ENCODE measurements around the gene HOXA7. TPM values are rescaled to one million over a fixed set of nuclear protein-coding genes. Genes with fewer than 3 reads are reported as not detected.

HOXA7 gene
- total RNA-seq, 1 donor from 2014 or later, result not detected

DNA sequence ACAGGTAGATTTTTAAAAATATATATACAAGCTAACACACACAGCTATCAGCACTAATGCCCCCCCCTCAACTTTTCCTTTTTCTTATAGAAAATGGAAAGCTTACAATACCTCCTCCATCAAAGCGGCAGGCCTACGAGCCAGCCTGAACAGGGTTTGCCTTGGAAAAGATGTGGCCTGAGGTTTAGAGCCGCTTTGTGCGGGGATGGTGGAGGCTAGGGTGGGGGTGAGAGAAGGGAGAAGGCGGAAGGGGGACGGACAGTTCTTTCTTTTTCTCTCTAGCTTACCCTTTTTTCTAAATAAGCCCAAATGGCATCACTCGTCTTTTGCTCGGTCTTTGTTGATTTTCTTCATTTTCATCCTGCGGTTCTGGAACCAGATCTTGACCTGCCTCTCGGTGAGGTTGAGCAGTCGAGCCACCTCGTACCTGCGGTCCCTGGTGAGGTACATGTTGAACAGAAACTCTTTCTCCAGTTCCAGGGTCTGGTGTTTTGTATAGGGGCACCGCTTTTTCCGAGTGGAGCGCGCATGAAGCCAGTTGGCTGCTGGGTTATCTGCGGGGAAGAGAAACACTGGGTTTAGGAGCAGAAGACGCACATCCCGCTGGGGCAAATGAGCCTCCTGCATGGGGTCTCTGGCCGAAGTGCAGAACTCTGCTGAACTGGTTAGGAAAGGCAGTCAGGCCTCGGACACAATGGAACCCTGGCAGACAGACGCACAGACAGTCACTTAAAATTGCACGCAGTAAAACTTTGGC lies 7.0 kb upstream of the HOXA7 start:
- DNase-seq (no peak), ATAC-seq (ENCODE audit: low read depth) (no peak)
- POLR2A ChIA-PET, result interaction anchor here (1.5 kb wide), 1 partner anchor 25 kb away, joined by 3 read pairs; no protein-coding TSS in a partner anchor
- intact Hi-C loops (cut with micrococcal nuclease), result loop anchor here (1.0 to 5.0 kb wide), 7 partner anchors 25 to 1011 kb away; partner anchors contain the start of genes HOXA1, NFE2L3 and SNX10
- CTCF ChIA-PET, result interaction anchor here (0.6 to 3.6 kb wide), 7 partner anchors 14 to 1303 kb away, joined by 3 to 94 read pairs (median 4); no protein-coding TSS in a partner anchor
- Mint-ChIP-seq H3K27ac (peak overlapping the region; percentile 57), H3K27me3 (peaks cover 66% of the 10 kb centered on the region), H3K4me1 (peaks cover 19% of the 10 kb centered on the region), H3K4me3 (no peak overlapping the region), H3K36me3 (ENCODE audit: low read depth) (no peaks in the 10 kb centered on the region), H3K9me3 (no peaks in the 10 kb centered on the region)
- TF ChIP-seq, protein P1, sequence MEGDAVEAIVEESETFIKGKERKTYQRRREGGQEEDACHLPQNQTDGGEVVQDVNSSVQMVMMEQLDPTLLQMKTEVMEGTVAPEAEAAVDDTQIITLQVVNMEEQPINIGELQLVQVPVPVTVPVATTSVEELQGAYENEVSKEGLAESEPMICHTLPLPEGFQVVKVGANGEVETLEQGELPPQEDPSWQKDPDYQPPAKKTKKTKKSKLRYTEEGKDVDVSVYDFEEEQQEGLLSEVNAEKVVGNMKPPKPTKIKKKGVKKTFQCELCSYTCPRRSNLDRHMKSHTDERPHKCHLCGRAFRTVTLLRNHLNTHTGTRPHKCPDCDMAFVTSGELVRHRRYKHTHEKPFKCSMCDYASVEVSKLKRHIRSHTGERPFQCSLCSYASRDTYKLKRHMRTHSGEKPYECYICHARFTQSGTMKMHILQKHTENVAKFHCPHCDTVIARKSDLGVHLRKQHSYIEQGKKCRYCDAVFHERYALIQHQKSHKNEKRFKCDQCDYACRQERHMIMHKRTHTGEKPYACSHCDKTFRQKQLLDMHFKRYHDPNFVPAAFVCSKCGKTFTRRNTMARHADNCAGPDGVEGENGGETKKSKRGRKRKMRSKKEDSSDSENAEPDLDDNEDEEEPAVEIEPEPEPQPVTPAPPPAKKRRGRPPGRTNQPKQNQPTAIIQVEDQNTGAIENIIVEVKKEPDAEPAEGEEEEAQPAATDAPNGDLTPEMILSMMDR (IDR thresholded peaks at IDR 0.05), result no peak

DNA sequence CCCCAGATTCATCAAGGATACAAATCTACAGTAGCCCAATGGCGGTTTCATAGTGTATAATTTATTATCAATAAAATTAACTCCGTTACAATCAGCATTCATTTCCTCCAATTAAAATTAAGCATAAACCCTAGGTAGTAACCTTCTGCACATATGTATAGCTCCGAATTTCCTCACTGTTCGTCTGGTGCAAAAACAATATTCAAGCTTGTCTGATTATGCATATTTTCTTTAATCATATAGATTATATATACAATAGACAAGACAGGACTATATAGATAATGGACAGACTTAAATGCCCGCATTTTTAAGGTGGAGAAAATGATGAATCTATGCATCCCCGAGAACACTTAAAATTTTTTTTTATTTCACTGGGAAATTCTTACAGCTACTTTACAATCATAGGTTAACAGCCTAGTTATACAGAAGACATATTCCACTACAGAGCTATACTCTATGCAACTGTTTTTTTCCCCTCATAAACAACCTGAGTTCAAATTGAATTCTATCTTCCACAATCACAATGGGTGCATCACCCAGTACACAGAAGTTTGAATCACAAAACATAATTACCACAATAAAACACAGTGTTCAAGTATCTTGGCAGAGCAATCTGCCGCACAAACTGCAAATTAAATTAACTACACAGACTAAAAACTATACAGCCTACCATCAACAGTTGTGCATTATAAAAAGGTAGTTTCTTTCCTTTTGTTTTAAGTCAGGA lies 6.2 kb upstream of the HOXA7 start:
- DNase-seq, result no peak
- TF ChIP-seq, protein P1 (IDR thresholded peaks at IDR 0.05), result no peak
- no peak overlapping the region for H3K4me3 Mint-ChIP-seq
- ATAC-seq (ENCODE audit: low read depth), result no peak
- H3K27ac Mint-ChIP-seq, result peak overlapping the region; percentile 4
- intact Hi-C loops (cut with micrococcal nuclease), result loop anchor here (2.0 to 5.0 kb wide), 6 partner anchors 34 to 1010 kb away; partner anchors contain the start of genes HOXA1, NFE2L3 and SNX10
- H3K27me3 Mint-ChIP-seq, result peaks cover 68% of the 10 kb centered on the region
- H3K9me3 Mint-ChIP-seq, result no peaks in the 10 kb centered on the region
- POLR2A ChIA-PET, result interaction anchor here (1.5 kb wide), 1 partner anchor 26 kb away, joined by 3 read pairs; no protein-coding TSS in a partner anchor
- H3K4me1 Mint-ChIP-seq, result peaks cover 24% of the 10 kb centered on the region
- CTCF ChIA-PET, result interaction anchor here (0.6 to 3.6 kb wide), 11 partner anchors 14 to 1302 kb away, joined by 3 to 94 read pairs (median 4); no protein-coding TSS in a partner anchor
- no peaks in the 10 kb centered on the region for H3K36me3 Mint-ChIP-seq (ENCODE audit: low read depth)

DNA sequence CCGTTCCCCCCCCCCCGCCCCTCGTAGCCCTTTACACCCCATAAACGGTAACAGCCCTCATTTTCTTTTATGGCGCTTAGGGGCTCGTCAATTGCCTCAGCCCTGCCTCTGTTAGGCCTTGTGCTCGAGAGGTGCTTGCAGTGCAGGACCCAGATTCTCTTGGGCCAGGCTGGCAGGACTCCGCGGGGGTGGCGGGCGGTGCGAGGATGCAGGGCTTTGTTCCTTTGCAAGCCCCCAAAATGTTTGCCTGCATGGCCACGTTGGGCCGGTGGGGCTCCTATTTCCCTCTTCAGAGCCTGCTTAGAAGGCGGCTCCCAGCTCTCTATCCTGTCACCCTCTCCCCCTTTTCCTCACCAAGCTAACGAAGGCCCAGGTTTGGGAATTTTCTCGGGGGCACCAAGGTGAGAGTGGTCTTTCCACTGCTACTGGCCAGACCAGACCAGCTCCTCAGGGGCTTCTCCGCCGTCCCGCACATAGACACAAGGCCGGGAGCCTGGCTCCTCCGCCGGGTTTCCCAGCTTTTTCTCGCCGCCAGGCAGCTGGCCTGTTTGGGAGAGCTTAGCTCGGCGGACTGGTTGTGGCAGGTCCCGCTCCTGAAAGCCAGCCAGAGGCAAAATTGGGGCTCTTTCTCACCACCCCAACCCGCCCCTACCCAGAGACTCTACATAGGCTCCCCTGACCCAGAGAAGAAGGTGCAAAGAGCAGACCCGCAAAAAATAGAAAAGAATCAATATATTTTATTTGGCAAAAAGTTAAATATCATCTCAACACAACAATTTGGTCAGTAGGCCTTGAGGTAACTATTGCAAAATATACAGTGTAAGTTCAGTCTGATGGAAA lies 5.5 kb upstream of the HOXA7 start:
- no peak for ATAC-seq (ENCODE audit: low read depth)
- CTCF ChIA-PET, result interaction anchor here (0.8 to 3.6 kb wide), 15 partner anchors 15 to 1297 kb away, joined by 3 to 94 read pairs (median 4); no protein-coding TSS in a partner anchor
- DNase-seq, result peak; percentile 14
- intact Hi-C loops (cut with micrococcal nuclease), result loop anchor here (1.0 to 5.0 kb wide), 19 partner anchors 12 to 1903 kb away; partner anchors contain the start of genes HOXA1, NFE2L3 and SNX10
- H3K4me3 Mint-ChIP-seq, result no peak overlapping the region
- H3K27ac Mint-ChIP-seq, result no peak overlapping the region
- H3K4me1 Mint-ChIP-seq, result peaks cover 26% of the 10 kb centered on the region
- no peaks in the 10 kb centered on the region for H3K9me3 Mint-ChIP-seq
- POLR2A ChIA-PET, result interaction anchor here (1.5 to 1.7 kb wide), 2 partner anchors 26 to 480 kb away, joined by 3 to 6 read pairs; no protein-coding TSS in a partner anchor
- H3K27me3 Mint-ChIP-seq, result peaks cover 70% of the 10 kb centered on the region
- H3K36me3 Mint-ChIP-seq (ENCODE audit: low read depth), result no peaks in the 10 kb centered on the region
- TF ChIP-seq, protein P1 (IDR thresholded peaks at IDR 0.05), result no peak

DNA sequence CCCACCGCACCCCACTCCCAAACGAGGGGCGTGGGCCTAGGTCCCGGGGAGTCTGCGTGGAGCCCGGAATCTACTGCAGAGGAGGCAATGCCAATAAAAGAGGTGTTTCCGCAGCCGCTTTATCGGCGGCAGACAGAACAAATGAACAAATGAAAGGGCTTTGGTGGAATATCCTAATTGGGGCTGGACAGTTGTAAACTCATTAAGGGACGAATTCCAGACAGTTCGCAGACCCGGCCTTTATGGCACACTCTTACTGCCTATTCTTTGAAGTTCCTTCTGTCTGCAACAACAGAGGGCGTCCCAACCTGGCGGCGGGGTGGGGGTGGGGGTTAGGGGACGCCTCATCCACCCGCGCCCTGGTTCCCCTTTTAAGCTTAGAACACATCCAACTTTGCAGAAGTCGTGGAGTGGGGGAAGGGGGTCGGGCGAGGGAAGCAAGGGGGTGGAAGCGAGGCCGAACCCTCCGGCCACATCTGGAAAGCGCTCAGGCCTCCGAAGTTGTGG lies 4.8 kb upstream of the HOXA7 start:
- ChIA-PET POLR2A (interaction anchor here (0.6 to 1.7 kb wide), 5 partner anchors 10 to 1298 kb away, joined by 4 to 6 read pairs (median 4); no protein-coding TSS in a partner anchor), CTCF (interaction anchor here (0.6 to 3.6 kb wide), 37 partner anchors 11 to 1312 kb away, joined by 3 to 94 read pairs (median 4); no protein-coding TSS in a partner anchor)
- ATAC-seq (ENCODE audit: low read depth), result peak; percentile 26

More for the DNA sequence above, 4.8 kb upstream of the HOXA7 start:
- Mint-ChIP-seq H3K36me3 (ENCODE audit: low read depth) (no peaks in the 10 kb centered on the region), H3K27me3 (peaks cover 68% of the 10 kb centered on the region), H3K27ac (no peak overlapping the region), H3K9me3 (no peaks in the 10 kb centered on the region), H3K4me1 (peaks cover 30% of the 10 kb centered on the region), H3K4me3 (peak overlapping the region; percentile 75)
- intact Hi-C loops (cut with micrococcal nuclease), result loop anchor here (1.0 to 5.0 kb wide), 18 partner anchors 11 to 1902 kb away; partner anchors contain the start of genes HOXA1, NFE2L3 and SNX10
- TF ChIP-seq, protein P1 (IDR thresholded peaks at IDR 0.05), result peak; percentile 14
- DNase-seq, result no peak
